HG03432 (cell line): ENCODE data around the gene SSH2.
A peak's percentile ranks its signal among the peaks of the same experiment; 100 is the strongest.

Experiments
- ATAC-seq: cut with Tn5 transposase; IDR thresholded peaks from one replicate; pipeline ENCODE4 v1.9.1; 2021; ENCODE audit warnings: mild to moderate bottlenecking, moderate library complexity; ENCODE audit not compliant: unreplicated experiment

Gene SSH2

GRCh38 chr17:29615048-29615385 is 315.0 kb downstream of the SSH2 start:
- no peak for ATAC-seq

- ATAC-seq: no peak
These were observed 315.5 kb downstream of the SSH2 start for GRCh38 chr17:29614349-29615047.

GRCh38 chr17:29613856-29614255 is 316.2 kb downstream of the SSH2 start:
- ATAC-seq: no peak

- ATAC-seq: peak; percentile 41
These were observed 316.6 kb downstream of the SSH2 start for GRCh38 chr17:29613352-29613837.

- no peak for ATAC-seq
These were observed 317.4 kb downstream of the SSH2 start for GRCh38 chr17:29612404-29613280.

GRCh38 chr17:29612094-29612403 is 318.0 kb downstream of the SSH2 start:
- no peak for ATAC-seq

- ATAC-seq: no peak
These were observed 318.5 kb downstream of the SSH2 start for GRCh38 chr17:29611351-29612093.

- ATAC-seq: no peak
These were observed 319.6 kb downstream of the SSH2 start for GRCh38 chr17:29610395-29610794.

- ATAC-seq: no peak
These were observed 321.0 kb downstream of the SSH2 start for GRCh38 chr17:29608986-29609385.

- ATAC-seq: no peak
These were observed 322.4 kb downstream of the SSH2 start for GRCh38 chr17:29607557-29608195.

GRCh38 chr17:29603109-29603674 is 326.8 kb downstream of the SSH2 start:
- no peak for ATAC-seq

GRCh38 chr17:29597361-29598172 is 332.5 kb downstream of the SSH2 start:
- ATAC-seq: no peak

- no peak for ATAC-seq
These were observed 333.2 kb downstream of the SSH2 start for GRCh38 chr17:29596811-29597210.

- ATAC-seq: no peak
These were observed 333.9 kb downstream of the SSH2 start for GRCh38 chr17:29595943-29596774.

GRCh38 chr17:29595107-29595942 is 334.7 kb downstream of the SSH2 start:
- ATAC-seq: no peak

GRCh38 chr17:29594519-29595090 is 335.4 kb downstream of the SSH2 start:
- ATAC-seq: no peak

GRCh38 chr17:29593591-29594518 is 336.2 kb downstream of the SSH2 start:
- no peak for ATAC-seq
